ENCODE measurements around the gene STOX2. TPM values are rescaled to one million over a fixed set of nuclear protein-coding genes. Genes with fewer than 3 reads are reported as not detected.

The STOX2 gene
- total RNA-seq, 1 donor from 2014 or later = 2.5 TPM

DNA sequence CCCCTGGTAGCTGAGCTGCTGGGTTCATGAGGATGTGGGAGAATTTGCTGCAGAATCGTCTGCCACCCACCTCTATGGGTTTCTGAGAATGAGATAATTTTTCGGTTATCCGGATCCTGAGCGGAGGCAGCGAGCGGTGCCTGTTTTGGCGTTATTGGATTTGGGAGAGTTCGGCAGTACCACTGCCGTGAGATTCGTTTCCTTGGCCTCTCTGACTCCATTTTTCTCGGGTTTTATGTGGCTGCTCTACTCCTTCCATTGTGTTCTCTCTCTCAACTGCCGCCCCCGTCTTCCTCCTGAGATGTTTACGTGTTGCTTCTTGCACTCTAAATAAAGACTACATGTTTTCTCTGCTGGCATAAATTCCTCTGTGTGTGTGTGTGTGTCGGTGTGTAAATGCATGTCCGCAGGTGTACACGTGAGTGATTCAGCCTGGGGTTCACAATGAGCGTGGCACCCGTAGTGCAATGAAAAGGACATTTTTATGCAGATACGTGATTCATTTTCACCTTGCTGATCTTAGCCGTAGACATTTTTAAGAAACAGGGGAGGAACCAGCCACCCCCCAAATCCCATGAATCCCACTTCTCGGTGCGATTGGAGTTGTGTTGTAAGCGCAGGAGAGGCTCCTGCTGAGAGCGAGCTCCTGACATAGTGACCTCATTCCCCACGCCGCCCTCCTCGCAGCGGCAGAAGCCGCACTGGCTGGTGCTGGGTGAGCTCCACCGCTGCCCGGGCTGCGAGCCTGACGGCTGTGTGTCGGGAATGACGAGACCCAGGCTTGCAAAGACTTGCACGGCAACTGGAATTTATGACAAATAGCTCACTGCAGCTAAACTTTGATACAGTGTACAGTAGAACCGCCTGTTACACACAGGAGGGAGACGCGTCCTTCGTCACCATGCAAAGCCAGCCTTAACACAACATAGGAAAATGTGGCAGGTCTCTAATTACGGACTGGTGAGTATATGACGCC, 82.2 kb downstream of the STOX2 start:
- peak overlapping the region; percentile 84 for H3K27ac ChIP-seq (ENCODE audit: low read depth, low read length)
- Mint-ChIP-seq H3K4me3 (ENCODE audit: unreplicated experiment) (no peak overlapping the region), H3K4me1 (ENCODE audit: low read depth, unreplicated experiment) (peaks cover 3% of the 10 kb centered on the region), H3K27me3 (ENCODE audit: low read depth, unreplicated experiment) (no peaks in the 10 kb centered on the region), H3K36me3 (ENCODE audit: low read depth, unreplicated experiment) (no peaks in the 10 kb centered on the region), H3K27ac (ENCODE audit: unreplicated experiment) (no peak overlapping the region), H3K9me3 (ENCODE audit: unreplicated experiment) (no peaks in the 10 kb centered on the region)
- TF ChIP-seq, protein P1, sequence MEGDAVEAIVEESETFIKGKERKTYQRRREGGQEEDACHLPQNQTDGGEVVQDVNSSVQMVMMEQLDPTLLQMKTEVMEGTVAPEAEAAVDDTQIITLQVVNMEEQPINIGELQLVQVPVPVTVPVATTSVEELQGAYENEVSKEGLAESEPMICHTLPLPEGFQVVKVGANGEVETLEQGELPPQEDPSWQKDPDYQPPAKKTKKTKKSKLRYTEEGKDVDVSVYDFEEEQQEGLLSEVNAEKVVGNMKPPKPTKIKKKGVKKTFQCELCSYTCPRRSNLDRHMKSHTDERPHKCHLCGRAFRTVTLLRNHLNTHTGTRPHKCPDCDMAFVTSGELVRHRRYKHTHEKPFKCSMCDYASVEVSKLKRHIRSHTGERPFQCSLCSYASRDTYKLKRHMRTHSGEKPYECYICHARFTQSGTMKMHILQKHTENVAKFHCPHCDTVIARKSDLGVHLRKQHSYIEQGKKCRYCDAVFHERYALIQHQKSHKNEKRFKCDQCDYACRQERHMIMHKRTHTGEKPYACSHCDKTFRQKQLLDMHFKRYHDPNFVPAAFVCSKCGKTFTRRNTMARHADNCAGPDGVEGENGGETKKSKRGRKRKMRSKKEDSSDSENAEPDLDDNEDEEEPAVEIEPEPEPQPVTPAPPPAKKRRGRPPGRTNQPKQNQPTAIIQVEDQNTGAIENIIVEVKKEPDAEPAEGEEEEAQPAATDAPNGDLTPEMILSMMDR (IDR thresholded peaks at IDR 0.05; ENCODE audit: insufficient read depth, low read depth, low read length) = no peak
- TF ChIP-seq EZH2 (IDR thresholded peaks at IDR 0.05; ENCODE audit: insufficient read depth, low read length) = no peak
- peak overlapping the region; percentile 90 for H3K4me2 ChIP-seq (ENCODE audit: low read length)
- H3K79me2 ChIP-seq (ENCODE audit: insufficient read depth, low read length) = no peaks in the 10 kb centered on the region
- no peaks in the 10 kb centered on the region for H3K9me3 ChIP-seq (ENCODE audit: insufficient read depth, low read depth, low read length)
- DNase-seq (ENCODE audit: low read depth) (peak; percentile 85), FAIRE-seq (no peak)
- no peaks in the 10 kb centered on the region for H3K36me3 ChIP-seq (ENCODE audit: insufficient read depth, low read length)
- H2AFZ ChIP-seq (ENCODE audit: low read depth, low read length) = peak overlapping the region; percentile 66
- no peaks in the 10 kb centered on the region for H4K20me1 ChIP-seq (ENCODE audit: insufficient read depth, low read length)
- peaks cover 20% of the 10 kb centered on the region for H3K4me1 ChIP-seq (ENCODE audit: insufficient read depth, low read length)
- peak overlapping the region; percentile 64 for H3K4me3 ChIP-seq (ENCODE audit: insufficient read depth, low read depth, low read length)
- peaks cover 3% of the 10 kb centered on the region for H3K27me3 ChIP-seq (ENCODE audit: insufficient read depth, low read length)
- H3K9ac ChIP-seq (ENCODE audit: low read length) = peak overlapping the region; percentile 83

DNA sequence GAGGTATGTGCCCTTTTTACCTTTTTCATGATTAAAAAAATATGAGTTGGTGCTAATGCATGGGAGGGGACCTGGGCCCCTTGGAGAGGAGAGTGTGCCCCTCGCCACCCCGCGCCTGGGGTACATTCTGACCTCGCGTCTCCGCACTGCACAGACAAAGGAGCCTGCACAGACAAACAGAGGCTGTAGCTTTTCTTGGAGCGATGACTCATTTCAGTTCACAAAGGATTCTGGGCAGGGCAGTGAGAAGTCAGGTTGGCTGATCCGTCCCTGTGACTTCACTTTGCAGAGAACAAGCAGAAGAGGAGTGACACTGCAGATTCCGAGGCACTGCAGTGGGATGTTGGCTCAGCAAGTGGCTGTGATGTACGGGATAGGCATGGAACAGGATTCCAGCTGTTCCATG, 82.9 kb downstream of the STOX2 start:
- Histone ChIP-seq H3K4me3 (ENCODE audit: insufficient read depth, low read depth, low read length) (peak overlapping the region; percentile 64), H3K9ac (ENCODE audit: low read length) (peak overlapping the region; percentile 83), H3K79me2 (ENCODE audit: insufficient read depth, low read length) (no peaks in the 10 kb centered on the region), H4K20me1 (ENCODE audit: insufficient read depth, low read length) (no peaks in the 10 kb centered on the region), H3K4me1 (ENCODE audit: insufficient read depth, low read length) (peaks cover 20% of the 10 kb centered on the region), H3K27ac (ENCODE audit: low read depth, low read length) (peak overlapping the region; percentile 84), H3K36me3 (ENCODE audit: insufficient read depth, low read length) (no peaks in the 10 kb centered on the region), H3K4me2 (ENCODE audit: low read length) (peak overlapping the region; percentile 90), H2AFZ (ENCODE audit: low read depth, low read length) (peak overlapping the region; percentile 66), H3K27me3 (ENCODE audit: insufficient read depth, low read length) (peaks cover 3% of the 10 kb centered on the region), H3K9me3 (ENCODE audit: insufficient read depth, low read depth, low read length) (no peaks in the 10 kb centered on the region)
- H3K27ac Mint-ChIP-seq (ENCODE audit: unreplicated experiment) = no peak overlapping the region
- peaks cover 3% of the 10 kb centered on the region for H3K4me1 Mint-ChIP-seq (ENCODE audit: low read depth, unreplicated experiment)
- peak overlapping the region; percentile 70 for H3K4me3 Mint-ChIP-seq (ENCODE audit: unreplicated experiment)
- TF ChIP-seq, protein P1 (IDR thresholded peaks at IDR 0.05; ENCODE audit: insufficient read depth, low read depth, low read length) = no peak
- FAIRE-seq (peak; percentile 92), DNase-seq (ENCODE audit: low read depth) (peak; percentile 95)
- H3K27me3 Mint-ChIP-seq (ENCODE audit: low read depth, unreplicated experiment) = no peaks in the 10 kb centered on the region
- H3K9me3 Mint-ChIP-seq (ENCODE audit: unreplicated experiment) = no peaks in the 10 kb centered on the region
- H3K36me3 Mint-ChIP-seq (ENCODE audit: low read depth, unreplicated experiment) = no peaks in the 10 kb centered on the region

GRCh38 chr4:183988874-183989273, 83.8 kb downstream of the STOX2 start:
- no peaks in the 10 kb centered on the region for H4K20me1 ChIP-seq (ENCODE audit: insufficient read depth, low read length)
- Mint-ChIP-seq H3K4me3 (ENCODE audit: unreplicated experiment) (no peak overlapping the region), H3K36me3 (ENCODE audit: low read depth, unreplicated experiment) (no peaks in the 10 kb centered on the region), H3K27me3 (ENCODE audit: low read depth, unreplicated experiment) (no peaks in the 10 kb centered on the region), H3K27ac (ENCODE audit: unreplicated experiment) (no peak overlapping the region), H3K4me1 (ENCODE audit: low read depth, unreplicated experiment) (peaks cover 3% of the 10 kb centered on the region), H3K9me3 (ENCODE audit: unreplicated experiment) (no peaks in the 10 kb centered on the region)
- H3K9ac ChIP-seq (ENCODE audit: low read length) = peak overlapping the region; percentile 83
- no peaks in the 10 kb centered on the region for H3K9me3 ChIP-seq (ENCODE audit: insufficient read depth, low read depth, low read length)
- peaks cover 20% of the 10 kb centered on the region for H3K4me1 ChIP-seq (ENCODE audit: insufficient read depth, low read length)
- TF ChIP-seq EZH2 (IDR thresholded peaks at IDR 0.05; ENCODE audit: insufficient read depth, low read length) = no peak
- TF ChIP-seq, protein P1 (IDR thresholded peaks at IDR 0.05; ENCODE audit: insufficient read depth, low read depth, low read length) = no peak
- H3K79me2 ChIP-seq (ENCODE audit: insufficient read depth, low read length) = no peaks in the 10 kb centered on the region
- no peaks in the 10 kb centered on the region for H3K36me3 ChIP-seq (ENCODE audit: insufficient read depth, low read length)
- H3K27me3 ChIP-seq (ENCODE audit: insufficient read depth, low read length) = no peaks in the 10 kb centered on the region
- DNase-seq (ENCODE audit: low read depth) (no peak), FAIRE-seq (no peak)
- H3K4me2 ChIP-seq (ENCODE audit: low read length) = peak overlapping the region; percentile 90
- H2AFZ ChIP-seq (ENCODE audit: low read depth, low read length) = peak overlapping the region; percentile 66
- H3K27ac ChIP-seq (ENCODE audit: low read depth, low read length) = peak overlapping the region; percentile 84
- H3K4me3 ChIP-seq (ENCODE audit: insufficient read depth, low read depth, low read length) = peak overlapping the region; percentile 64
